Measurements from ENCODE around the gene STXBP6.

GRCh38 chr14:24789378-24789884, 260.5 kb downstream of the STXBP6 start:
- TF ChIP-seq CTCF (IDR thresholded peaks at IDR 0.05 in 2 of 3, conservative IDR thresholded peaks at IDR 0.05 in 1 of 3; ENCODE audit: borderline replicate concordance in 1 of 3, insufficient read depth in 1 of 3, low read depth in 2 of 3, low read length in 2 of 3), result no peak
- TF ChIP-seq CEBPB (IDR thresholded peaks at IDR 0.05; ENCODE audit: low read depth), result no peak
- TF ChIP-seq SIN3A (IDR thresholded peaks at IDR 0.05; ENCODE audit: low read depth), result no peak
- TF ChIP-seq POLR2A (IDR thresholded peaks at IDR 0.05; ENCODE audit: borderline replicate concordance, extremely low read depth, insufficient read depth, insufficient read length), result no peak
- no peak for TF ChIP-seq EZH2 (IDR thresholded peaks at IDR 0.05)
- no peak for TF ChIP-seq POLR2AphosphoS5 (IDR thresholded peaks at IDR 0.05; ENCODE audit: low read depth, low read length)
- TF ChIP-seq JUND (IDR thresholded peaks at IDR 0.05), result no peak
- TF ChIP-seq REST (IDR thresholded peaks at IDR 0.05; ENCODE audit: low read depth), result no peak
- no peak for TF ChIP-seq YY1 (IDR thresholded peaks at IDR 0.05; ENCODE audit: extremely low read depth, insufficient replicate concordance, low read depth, low read length)
- TF ChIP-seq ZFX (IDR thresholded peaks at IDR 0.05), result no peak
- TF ChIP-seq ATF3 (IDR thresholded peaks at IDR 0.05), result no peak
- TF ChIP-seq EGR1 (IDR thresholded peaks at IDR 0.05; ENCODE audit: low read depth), result no peak
- TF ChIP-seq RAD21 (IDR thresholded peaks at IDR 0.05; ENCODE audit: low read depth), result no peak
- TF ChIP-seq CBX3 (IDR thresholded peaks at IDR 0.05; ENCODE audit: low read depth), result no peak

All from HCT116 (cell line).